Adrenal gland (tissue), 5 donors: ENCODE results near the gene PBX3.

Source experiments
- POLR2A ChIP-seq, 2 donors: fragments of 450-650 bp; IDR thresholded peaks; one replicate each; pipeline ENCODE4 v1.6.1; 2017; ENCODE audit warnings: antibody characterized with exemption in 2 of 2, mild to moderate bottlenecking in 2 of 2, moderate library complexity in 1 of 2
- TF ChIP-seq, protein P1 (sequence below), 6 experiments: fragments of 450-650 bp in 4 of 6; fragments of 200-600 bp in 2 of 6; sonication (generic) in 1 of 6; IDR thresholded peaks; 1 replicate in 5 of 6; 2 replicates in 1 of 6; pipeline versions ENCODE4 v1.5.1 to v1.8.0; 2016 to 2021; ENCODE audit warnings: antibody characterized with exemption in 6 of 6, mild to moderate bottlenecking in 2 of 6, moderate library complexity in 1 of 6
- donor health status: DM: no; HTN: no; CAD: no.

GRCh38 chr9:125730168-125730567 lies 17.0 kb upstream of the PBX3 start:
- no peak for TF ChIP-seq POLR2A (IDR thresholded peaks at IDR 0.05)
- TF ChIP-seq, protein P1, sequence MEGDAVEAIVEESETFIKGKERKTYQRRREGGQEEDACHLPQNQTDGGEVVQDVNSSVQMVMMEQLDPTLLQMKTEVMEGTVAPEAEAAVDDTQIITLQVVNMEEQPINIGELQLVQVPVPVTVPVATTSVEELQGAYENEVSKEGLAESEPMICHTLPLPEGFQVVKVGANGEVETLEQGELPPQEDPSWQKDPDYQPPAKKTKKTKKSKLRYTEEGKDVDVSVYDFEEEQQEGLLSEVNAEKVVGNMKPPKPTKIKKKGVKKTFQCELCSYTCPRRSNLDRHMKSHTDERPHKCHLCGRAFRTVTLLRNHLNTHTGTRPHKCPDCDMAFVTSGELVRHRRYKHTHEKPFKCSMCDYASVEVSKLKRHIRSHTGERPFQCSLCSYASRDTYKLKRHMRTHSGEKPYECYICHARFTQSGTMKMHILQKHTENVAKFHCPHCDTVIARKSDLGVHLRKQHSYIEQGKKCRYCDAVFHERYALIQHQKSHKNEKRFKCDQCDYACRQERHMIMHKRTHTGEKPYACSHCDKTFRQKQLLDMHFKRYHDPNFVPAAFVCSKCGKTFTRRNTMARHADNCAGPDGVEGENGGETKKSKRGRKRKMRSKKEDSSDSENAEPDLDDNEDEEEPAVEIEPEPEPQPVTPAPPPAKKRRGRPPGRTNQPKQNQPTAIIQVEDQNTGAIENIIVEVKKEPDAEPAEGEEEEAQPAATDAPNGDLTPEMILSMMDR (IDR thresholded peaks at IDR 0.05): no peak
